GM12878 (cell line): ENCODE data around the gene CLK1. TPM values are rescaled to one million over a fixed set of nuclear protein-coding genes. Genes with fewer than 3 reads are reported as not detected.

Experiments used
- BCL11A ChIP-seq: IDR thresholded peaks from 2 replicates; pipeline ENCODE4 v1.6.1; 2011; ENCODE audit warnings: low read depth, low read length
- BHLHE40 ChIP-seq, 2 experiments: fragments of 450-650 bp in 1 of 2; IDR thresholded peaks; 2 replicates each; pipeline ENCODE4 v1.6.1; 2011 to 2017; ENCODE audit warnings: low read depth in 2 of 2, borderline replicate concordance in 1 of 2, improper control_type of control experiment in 1 of 2, low read length in 1 of 2, mild to moderate bottlenecking in 1 of 2
- BMI1 ChIP-seq: fragments of 450-650 bp; IDR thresholded peaks from 2 replicates; pipeline ENCODE4 v1.6.1; 2016; ENCODE audit warnings: mild to moderate bottlenecking, moderate library complexity, borderline replicate concordance
- CBFB ChIP-seq: IDR thresholded peaks from 2 replicates; pipeline ENCODE4 v1.6.1; 2016; ENCODE audit warnings: antibody characterized with exemption, low read depth
- CHD2 ChIP-seq: IDR thresholded peaks from 2 replicates; pipeline ENCODE4 v1.6.1; 2011; ENCODE audit warnings: low read depth, low read length, improper control_type of control experiment, borderline replicate concordance
- CUX1 ChIP-seq: IDR thresholded peaks from 2 replicates; pipeline ENCODE4 v1.6.1; 2012; ENCODE audit warnings: improper control_type of control experiment, low read depth, low read length; ENCODE audit not compliant: insufficient replicate concordance
- EZH2 ChIP-seq: IDR thresholded peaks from 2 replicates; pipeline ENCODE4 v1.6.1; 2012; ENCODE audit warnings: low read depth, mild to moderate bottlenecking, control low read depth, inconsistent platforms, low read length, borderline replicate concordance; ENCODE audit not compliant: control insufficient read depth
- HSF1 ChIP-seq: fragments of 150-350 bp; IDR thresholded peaks from 2 replicates; pipeline ENCODE4 v1.6.1; 2014; ENCODE audit warnings: mild to moderate bottlenecking, low read depth, low read length
- MLLT1 ChIP-seq: fragments of 450-650 bp; IDR thresholded peaks from 2 replicates; pipeline ENCODE4 v1.6.1; 2016; ENCODE audit warnings: mild to moderate bottlenecking
- NFIC ChIP-seq: IDR thresholded peaks from 2 replicates; pipeline ENCODE4 v1.6.1; 2012; ENCODE audit warnings: low read depth, mild to moderate bottlenecking, inconsistent platforms, low read length, moderate library complexity
- PML ChIP-seq: IDR thresholded peaks from 2 replicates; pipeline ENCODE4 v1.6.1; 2012; ENCODE audit warnings: low read length, inconsistent platforms
- SP1 ChIP-seq: IDR thresholded peaks from one replicate; pipeline ENCODE4 v1.6.1; 2011; ENCODE audit warnings: low read depth, low read length
- SUPT20H ChIP-seq: IDR thresholded peaks from 2 replicates; pipeline ENCODE4 v1.6.1; 2011; ENCODE audit warnings: low read depth, mild to moderate bottlenecking, low read length, moderate library complexity, borderline replicate concordance; ENCODE audit not compliant: control insufficient read depth
- TCF3 ChIP-seq: IDR thresholded peaks from 2 replicates; pipeline ENCODE4 v1.6.1; 2012; ENCODE audit warnings: low read depth, mild to moderate bottlenecking, low read length, borderline replicate concordance; ENCODE audit not compliant: insufficient read depth
- YBX1 ChIP-seq: fragments of 450-650 bp; IDR thresholded peaks from 2 replicates; pipeline ENCODE4 v1.6.1; 2016; ENCODE audit warnings: antibody characterized with exemption
- ZNF687 ChIP-seq: fragments of 450-650 bp; IDR thresholded peaks from 2 replicates; pipeline ENCODE4 v1.6.1; 2017; ENCODE audit warnings: mild to moderate bottlenecking, moderate library complexity
- polyA plus RNA-seq, 11 experiments: library from polyadenylated mRNA; depleted of rRNA in 4 of 11; unstranded in 6 of 11; stranded (reverse) in 5 of 11; fragments of >200 nt; fragmentation: Nextera tagmentation in 4 of 11; fragmentation: Illumina TruSeq in 1 of 11; extraction: Ambion mirVana in 4 of 11; extraction: Trizol in 1 of 11; gene quantifications; 1 replicate in 1 of 11; 2 replicates in 10 of 11; pipeline versions ENCODE4 v1.2.1 to v1.2.3, GENCODE V29; 2011 to 2016; ENCODE audit warnings: inconsistent platforms in 2 of 11, missing spikeins in 2 of 11, low read depth in 1 of 11
- total RNA-seq, 4 experiments: library from RNA; depleted of rRNA in 3 of 4; stranded (reverse); fragments of >200 nt in 3 of 4; fragmentation: Illumina TruSeq in 1 of 4; extraction: Trizol in 1 of 4; gene quantifications; 2 replicates each; pipeline versions ENCODE4 v1.2.1 to v1.2.3, GENCODE V29; 2013 to 2021

CLK1 gene
- total and polyA plus RNA-seq, 10 of the 15 experiments (the other 5 are each of a cell fraction or from before 2014, with no cell fraction given): 61.2 to 221 (median 80.1) TPM

- TF ChIP-seq HSF1 (peak; percentile 55; the same call in 1 of the 2 replicates), CUX1 (no peak), TCF3 (peak; percentile 50; the same call in 1 of the 2 replicates), ZNF687 (no peak), MLLT1 (peak; percentile 86), YBX1 (no peak), SP1 (peak; percentile 57), CBFB (peak; percentile 92), CHD2 (peak; percentile 99), PML (peak; percentile 97), NFIC (peak; percentile 69), EZH2 (no peak), BMI1 (no peak), BCL11A (no peak), SUPT20H (no peak), BHLHE40 (IDR thresholded peaks at IDR 0.05; ENCODE audit: borderline replicate concordance in 1 of 2, low read depth in 2 of 2, low read length in 1 of 2) (peak; percentile 97)
These were observed 52.9 kb downstream of the CLK1 start, which contains the start of gene BZW1 (continued) for GRCh38 chr2:200811333-200812121.
